HepG2 (cell line): ENCODE measurements around the gene MTCH1. TPM values are rescaled to one million over a fixed set of nuclear protein-coding genes. Genes with fewer than 3 reads are reported as not detected.

Source experiments
- ARHGAP35 ChIP-seq: sonication (generic); formaldehyde crosslinking; IDR thresholded peaks from 2 replicates; pipeline ENCODE4 v1.9.0; 2022; ENCODE audit warnings: mild to moderate bottlenecking, inconsistent platforms, moderate library complexity, missing genetic modification reagents, borderline replicate concordance
- CERS6 ChIP-seq: sonication (generic); formaldehyde crosslinking; IDR thresholded peaks from 2 replicates; pipeline ENCODE4 v1.5.0; 2020; ENCODE audit warnings: missing genetic modification reagents
- DPF2 ChIP-seq: sonication (generic); formaldehyde crosslinking; IDR thresholded peaks from 2 replicates; pipeline ENCODE4 v1.4.0; 2020; ENCODE audit warnings: mild to moderate bottlenecking, low read depth, missing genetic modification reagents, borderline replicate concordance
- FOXJ3 ChIP-seq: sonication (generic); formaldehyde crosslinking; IDR thresholded peaks from 2 replicates; pipeline ENCODE4 v1.4.0; 2020; ENCODE audit warnings: missing genetic modification reagents, mild to moderate bottlenecking, borderline replicate concordance
- FOXM1 ChIP-seq: sonication (generic); formaldehyde crosslinking; IDR thresholded peaks from 2 replicates; pipeline ENCODE4 v1.5.0; 2020; ENCODE audit warnings: missing genetic modification reagents
- HMGXB4 ChIP-seq, 2 experiments: sonication (generic) in 1 of 2; formaldehyde crosslinking in 1 of 2; IDR thresholded peaks; 2 replicates each; pipeline versions ENCODE4 v1.4.0 to v1.6.1; 2018 to 2020; ENCODE audit warnings: missing genetic modification reagents in 2 of 2, borderline replicate concordance in 1 of 2, low read depth in 1 of 2, mild to moderate bottlenecking in 1 of 2, missing biosample characterization in 1 of 2
- KAT2B ChIP-seq: fragments of 150-350 bp; IDR thresholded peaks from 2 replicates; pipeline ENCODE4 v1.6.1; 2014; ENCODE audit warnings: low read depth, low read length, borderline replicate concordance
- KAT8 ChIP-seq: IDR thresholded peaks from 2 replicates; pipeline ENCODE4 v1.6.1; 2016; ENCODE audit warnings: missing genetic modification reagents, missing compliant biosample characterization
- MTA1 ChIP-seq: sonication (generic); formaldehyde crosslinking; IDR thresholded peaks from 2 replicates; pipeline ENCODE4 v1.4.0; 2020; ENCODE audit warnings: missing genetic modification reagents, mild to moderate bottlenecking, borderline replicate concordance
- PATZ1 ChIP-seq: sonication (generic); formaldehyde crosslinking; IDR thresholded peaks from 2 replicates; pipeline ENCODE4 v1.4.0; 2020; ENCODE audit warnings: missing genetic modification reagents
- PRDM10 ChIP-seq: sonication (generic); formaldehyde crosslinking; IDR thresholded peaks from 2 replicates; pipeline ENCODE4 v1.4.0; 2020; ENCODE audit warnings: low read depth, missing genetic modification reagents
- TBL1XR1 ChIP-seq: fragments of 150-350 bp; IDR thresholded peaks from 2 replicates; pipeline ENCODE4 v1.6.1; 2014; ENCODE audit warnings: borderline replicate concordance, low read length; ENCODE audit not compliant: partially characterized antibody
- ZEB1 ChIP-seq: IDR thresholded peaks from 2 replicates; pipeline ENCODE4 v1.6.1; 2012; ENCODE audit warnings: mild to moderate bottlenecking, low read depth, inconsistent platforms; ENCODE audit not compliant: insufficient replicate concordance
- ZNF10 ChIP-seq: sonication (generic); formaldehyde crosslinking; IDR thresholded peaks from 2 replicates; pipeline ENCODE4 v1.4.0; 2020; ENCODE audit warnings: mild to moderate bottlenecking, low read depth, missing genetic modification reagents, borderline replicate concordance
- ZNF619 ChIP-seq: sonication (generic); formaldehyde crosslinking; IDR thresholded peaks from 2 replicates; pipeline ENCODE4 v1.4.0; 2020; ENCODE audit warnings: mild to moderate bottlenecking, missing genetic modification reagents
- ZNF710 ChIP-seq: sonication (generic); formaldehyde crosslinking; IDR thresholded peaks from 2 replicates; pipeline ENCODE4 v1.5.0; 2020; ENCODE audit warnings: mild to moderate bottlenecking, missing genetic modification reagents, borderline replicate concordance
- polyA plus RNA-seq, 8 experiments: library from polyadenylated mRNA; depleted of rRNA in 3 of 8; stranded (reverse) in 7 of 8; unstranded in 1 of 8; fragments of >200 nt; fragmentation: Illumina TruSeq in 4 of 8; extraction: Trizol in 4 of 8; gene quantifications; 2 replicates each; pipeline versions ENCODE4 v1.2.1 to v1.2.3, GENCODE V29; 2011 to 2016; ENCODE audit warnings: low read depth in 4 of 8, missing spikeins in 1 of 8, mixed read lengths in 1 of 8; ENCODE audit not compliant: insufficient read depth in 1 of 8
- total RNA-seq, 5 experiments: library from RNA; depleted of rRNA; stranded (reverse); fragments of >200 nt; fragmentation: Illumina TruSeq; extraction: Trizol; gene quantifications; 2 replicates each; pipeline ENCODE4 v1.2.3, GENCODE V29; 2016; ENCODE audit warnings: low read depth in 1 of 5

The MTCH1 gene
- total and polyA plus RNA-seq, 2 of the 13 experiments (the other 11 are each of a cell fraction or from before 2014, with no cell fraction given), result 86.2 to 144 TPM

- TF ChIP-seq ARHGAP35 (CRISPR knock-in tag) (0 out of 2 replicates have a peak, but pooled peaks have one; percentile 27), TBL1XR1 (peak; percentile 9), FOXJ3 (CRISPR knock-in tag) (no peak), PATZ1 (CRISPR knock-in tag) (no peak), HMGXB4 (CRISPR knock-in tag; IDR thresholded peaks at IDR 0.05; ENCODE audit: borderline replicate concordance in 1 of 2, low read depth in 1 of 2) (peak; percentile 68 to 83; a peak in 3 of 4 replicates), ZNF710 (CRISPR knock-in tag) (no peak), CERS6 (CRISPR knock-in tag) (no peak), ZNF619 (CRISPR knock-in tag) (no peak; the same call in 1 of the 2 replicates), ZNF10 (CRISPR knock-in tag) (no peak), KAT8 (CRISPR knock-in tag) (peak; percentile 77; the same call in 1 of the 2 replicates), DPF2 (CRISPR knock-in tag) (no peak), PRDM10 (CRISPR knock-in tag) (peak; percentile 83), ZEB1 (no peak), MTA1 (CRISPR knock-in tag) (no peak), KAT2B (no peak), FOXM1 (CRISPR knock-in tag) (no peak)
Measured at GRCh38 chr6:37018198-37019064, 32.4 kb upstream of the MTCH1 start (continued).
